DOHH2 (cell line): ENCODE results near the gene CEP70.
"Not testable (repeated sequence)": the region's sequence is repeated elsewhere in the genome, so short reads cannot be mapped to it uniquely, and the experiment has no call there.

Source experiments
- CTCF ChIP-seq: fragments of 200-600 bp; sonication (generic); IDR thresholded peaks from one replicate; pipeline ENCODE4 v1.5.1; 2014; ENCODE audit warnings: antibody characterized with exemption, mild to moderate bottlenecking, low read depth, low read length; ENCODE audit not compliant: poor library complexity, severe bottlenecking
- EZH2phosphoT487 ChIP-seq: fragments of 200-600 bp; sonication (generic); IDR thresholded peaks from 2 replicates; pipeline ENCODE4 v1.6.1; 2017; ENCODE audit warnings: borderline replicate concordance, mild to moderate bottlenecking, antibody characterized with exemption, low read length, moderate library complexity, mixed read lengths

GRCh38 chr3:138453940-138454339 is 140.1 kb downstream of the CEP70 start:
- TF ChIP-seq CTCF, EZH2phosphoT487: not testable (repeated sequence)
